NCI-H69 (cell line): Measurements from ENCODE around the gene ANKS6.
A peak's percentile ranks its signal among the peaks of the same experiment; 100 is the strongest.

Experiments
- DNase-seq: peaks from one replicate; lab custom pipeline; 2025; lab: John Stamatoyannopoulos, UW

The ANKS6 gene

DNA sequence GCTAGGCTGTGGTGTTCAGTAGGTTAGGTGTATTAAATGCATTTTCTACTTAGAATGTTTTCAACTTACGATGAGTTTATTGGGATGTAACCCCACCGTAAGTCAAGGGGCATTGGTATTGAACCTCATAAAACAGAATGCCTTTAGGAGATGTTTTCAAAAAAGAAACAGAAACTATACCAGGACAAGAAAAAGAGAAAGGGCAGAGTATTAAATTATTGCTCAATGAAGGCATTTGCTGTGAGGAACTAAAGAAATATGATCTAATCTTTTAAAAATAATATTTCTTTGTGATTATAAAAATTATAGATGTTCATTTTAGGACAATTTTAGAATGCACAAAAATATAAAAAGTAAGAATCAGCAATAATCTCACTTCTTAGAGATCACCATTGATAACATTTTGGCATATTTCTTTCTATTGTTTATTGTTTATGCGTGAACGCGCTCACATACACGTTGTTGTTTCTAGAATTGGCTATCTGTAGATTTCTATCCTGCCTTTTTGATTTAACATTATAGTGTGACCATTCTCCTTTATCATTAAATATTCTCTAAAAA, 19.1 kb upstream of the ANKS6 start:
- no peak for DNase-seq

DNA sequence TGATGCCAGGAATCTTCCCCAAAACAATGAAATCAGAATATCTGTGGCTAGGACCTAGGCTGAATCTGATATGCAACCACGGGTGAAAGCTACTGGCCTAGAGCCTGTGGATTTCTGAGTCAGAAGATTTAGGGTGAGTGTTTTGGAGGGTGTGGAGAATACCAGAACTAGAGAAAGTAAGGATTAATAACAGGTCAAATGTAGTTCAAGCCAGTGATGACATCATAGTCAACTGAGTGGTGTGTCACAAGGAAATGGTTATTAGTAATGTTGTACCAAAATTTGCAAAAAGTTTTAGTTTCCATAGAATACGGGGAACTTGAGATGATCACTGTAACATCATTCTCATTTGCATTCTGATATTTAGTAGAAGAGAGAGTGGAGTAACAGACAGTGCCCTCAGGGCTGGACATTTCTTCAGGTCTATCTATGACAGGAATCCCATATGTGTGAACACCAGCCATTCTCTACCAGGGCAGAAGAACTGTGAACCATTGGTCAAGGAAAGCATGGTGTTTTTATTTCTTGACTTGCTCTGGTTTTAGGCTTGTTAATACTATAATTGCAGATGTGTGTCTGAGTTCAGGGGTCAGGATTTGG, 14.8 kb upstream of the ANKS6 start:
- no peak for DNase-seq

DNA sequence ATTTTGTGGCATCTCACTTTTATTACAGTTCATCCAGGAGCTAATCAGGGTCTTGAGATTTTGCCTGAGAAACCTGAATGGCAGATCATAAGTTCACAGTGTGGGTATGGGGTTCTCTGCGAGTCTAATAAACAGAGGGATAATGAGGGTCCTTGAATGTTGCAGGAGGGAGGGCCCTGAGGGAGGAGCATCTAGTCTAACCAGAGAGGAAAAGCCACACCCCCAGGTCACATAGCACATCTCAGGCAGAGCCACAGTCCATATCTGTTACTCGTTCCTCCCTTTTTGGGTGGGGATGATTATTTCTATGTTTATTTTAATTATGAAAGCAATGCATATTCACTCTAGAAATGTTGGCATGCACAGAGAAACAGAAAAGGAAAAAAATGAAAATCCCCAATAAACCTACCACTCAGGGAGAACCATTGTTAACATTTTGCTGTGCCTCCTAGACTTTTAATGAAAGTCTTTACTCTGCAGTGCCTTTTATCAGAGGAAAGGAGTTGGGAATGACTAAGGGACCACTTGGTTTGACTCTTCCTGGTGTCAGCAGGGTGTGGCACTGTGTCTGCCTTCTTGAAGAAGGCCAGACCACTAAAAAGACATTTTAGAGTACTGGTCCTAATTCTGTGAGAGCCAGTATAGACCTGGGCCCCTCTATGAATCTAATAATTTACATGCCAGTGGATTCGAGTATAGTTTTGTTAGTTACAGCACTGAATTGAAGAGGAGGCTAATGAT, 13.9 kb upstream of the ANKS6 start:
- no peak for DNase-seq

DNA sequence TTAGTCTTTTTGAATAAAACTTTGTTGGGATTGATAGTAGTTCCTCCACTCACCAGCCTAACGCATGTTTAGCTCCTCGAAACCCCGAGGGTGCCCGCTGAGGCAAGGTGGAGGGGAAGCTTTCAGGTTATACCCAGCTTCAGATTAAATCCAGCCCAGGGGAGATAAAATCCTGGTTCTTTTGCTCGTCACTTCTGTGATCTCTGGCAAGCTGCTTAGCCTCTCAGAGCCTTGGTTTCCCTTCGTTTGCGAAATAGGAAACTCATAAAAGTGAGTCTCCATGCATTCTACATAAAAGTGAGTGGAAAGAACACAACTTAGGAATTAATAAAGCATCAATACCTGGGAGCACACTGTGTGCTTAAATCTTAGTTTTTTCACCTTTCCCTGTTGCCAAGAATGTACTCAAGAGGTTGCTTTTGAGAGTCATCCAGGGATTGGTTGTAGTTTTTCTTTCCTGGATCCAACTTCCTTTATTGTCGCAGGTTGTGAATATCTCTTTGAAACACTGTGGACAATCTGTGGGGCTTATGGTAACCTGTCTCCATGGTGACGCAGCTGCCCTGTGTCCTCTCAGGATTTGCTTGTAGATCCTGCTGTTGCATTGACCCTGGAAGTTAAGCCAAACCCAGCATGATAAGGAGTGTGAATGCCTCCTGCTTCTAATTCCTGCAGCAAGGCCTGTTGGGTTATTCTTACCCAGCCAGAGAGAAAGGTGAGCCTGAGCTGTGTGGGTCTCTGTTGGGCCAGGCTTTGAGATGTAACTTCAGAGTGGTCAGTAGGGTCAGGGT, 13.2 kb upstream of the ANKS6 start:
- peak; percentile 37 for DNase-seq

DNA sequence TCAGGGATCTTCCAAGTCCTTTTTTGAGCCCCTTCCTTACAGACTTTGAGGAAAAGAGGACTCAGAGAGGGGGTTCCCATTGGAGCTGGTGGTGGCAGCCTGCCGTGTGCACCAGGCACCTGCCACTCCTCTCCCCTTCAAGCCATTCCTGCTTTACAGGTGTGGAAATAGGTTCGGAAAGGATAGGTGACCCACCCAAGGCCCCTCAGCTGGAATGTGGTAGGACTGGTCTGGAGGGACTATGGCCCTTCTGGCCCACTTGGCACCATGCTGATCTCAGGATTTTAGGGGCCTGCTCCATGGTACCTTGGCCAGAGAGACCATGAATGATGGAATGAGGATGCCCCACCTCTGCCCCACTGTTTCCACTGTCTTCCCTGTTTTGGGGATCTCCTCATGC, 12.5 kb upstream of the ANKS6 start:
- no peak for DNase-seq

DNA sequence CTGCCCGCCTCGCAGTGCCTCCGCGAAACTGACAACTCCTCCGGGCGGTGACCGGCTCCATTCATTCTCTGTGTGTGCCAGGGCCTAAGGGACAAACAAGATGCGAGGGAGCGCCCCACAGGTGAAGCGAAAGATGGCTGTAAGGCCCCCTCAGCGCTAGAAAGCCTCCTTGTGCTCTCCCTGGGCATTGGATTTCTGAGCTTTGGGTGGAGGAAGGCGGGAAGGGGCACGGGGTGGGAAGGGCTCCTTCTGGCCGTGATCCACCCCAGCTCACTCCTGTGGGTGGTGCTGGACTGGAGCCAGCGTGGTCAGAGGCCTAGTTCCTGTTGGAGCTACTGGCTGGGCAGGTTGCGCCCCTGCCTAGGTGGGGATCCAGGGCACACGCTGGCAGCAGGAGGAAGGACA, 12.1 kb upstream of the ANKS6 start:
- peak; percentile 75 for DNase-seq

DNA sequence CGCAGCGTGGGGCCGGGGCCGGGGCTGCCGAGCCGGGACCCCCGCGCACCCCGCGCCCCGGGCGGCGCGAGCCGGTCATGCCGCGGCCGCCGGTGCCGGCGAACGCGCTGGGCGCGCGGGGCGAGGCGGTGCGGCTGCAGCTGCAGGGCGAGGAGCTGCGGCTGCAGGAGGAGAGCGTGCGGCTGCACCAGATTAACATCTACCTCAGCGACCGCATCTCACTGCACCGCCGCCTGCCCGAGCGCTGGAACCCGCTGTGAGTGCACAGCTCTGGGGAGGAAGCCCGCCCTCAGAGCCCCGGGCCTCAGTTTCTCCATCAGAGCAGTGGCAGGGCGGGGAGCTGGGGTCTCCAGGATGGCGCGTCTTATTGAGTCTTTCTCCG, 11.4 kb upstream of the ANKS6 start:
- peak; percentile 67 for DNase-seq

DNA sequence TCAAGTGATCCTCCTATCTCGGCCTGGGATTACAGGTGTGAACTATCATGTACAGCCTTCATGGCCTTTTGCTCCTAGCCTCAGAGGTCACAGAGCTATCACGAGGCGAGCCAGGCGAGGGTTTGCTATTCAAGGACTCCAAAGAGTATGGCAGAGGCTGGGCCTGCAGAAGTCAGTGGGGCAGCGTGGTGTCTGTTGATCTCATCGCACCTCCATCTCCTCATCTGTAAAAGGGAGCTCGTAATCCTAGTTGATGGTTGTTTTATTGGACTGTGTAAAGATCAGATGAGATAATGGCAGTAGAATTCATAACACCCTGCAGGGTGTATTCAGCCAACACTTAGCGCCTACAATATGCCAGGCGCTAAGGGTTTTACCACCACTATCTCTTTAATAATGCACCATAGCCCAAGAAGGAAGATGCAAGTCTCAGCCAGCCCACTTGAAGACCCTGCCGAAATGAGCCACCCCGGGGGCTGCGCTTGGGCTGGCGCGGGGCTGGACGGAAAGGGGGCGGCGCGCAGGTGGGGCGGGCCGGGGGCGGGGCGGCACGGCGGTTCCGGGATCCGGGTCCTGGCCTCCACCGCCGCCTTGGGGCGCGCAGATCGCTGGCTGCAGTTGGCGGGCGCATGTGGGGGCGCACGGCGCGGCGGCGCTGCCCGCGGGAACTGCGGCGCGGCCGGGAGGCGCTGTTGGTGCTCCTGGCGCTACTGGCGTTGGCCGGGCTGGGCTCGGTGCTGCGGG, 10.9 kb upstream of the ANKS6 start, which contains the start of gene GALNT12:
Gene GALNT12, plus strand, starts transcription at position 601 of the 744 bp plus-strand sequence. Its CDS starts 29 bp downstream, at position 630.
- DNase-seq: peak; percentile 74

DNA sequence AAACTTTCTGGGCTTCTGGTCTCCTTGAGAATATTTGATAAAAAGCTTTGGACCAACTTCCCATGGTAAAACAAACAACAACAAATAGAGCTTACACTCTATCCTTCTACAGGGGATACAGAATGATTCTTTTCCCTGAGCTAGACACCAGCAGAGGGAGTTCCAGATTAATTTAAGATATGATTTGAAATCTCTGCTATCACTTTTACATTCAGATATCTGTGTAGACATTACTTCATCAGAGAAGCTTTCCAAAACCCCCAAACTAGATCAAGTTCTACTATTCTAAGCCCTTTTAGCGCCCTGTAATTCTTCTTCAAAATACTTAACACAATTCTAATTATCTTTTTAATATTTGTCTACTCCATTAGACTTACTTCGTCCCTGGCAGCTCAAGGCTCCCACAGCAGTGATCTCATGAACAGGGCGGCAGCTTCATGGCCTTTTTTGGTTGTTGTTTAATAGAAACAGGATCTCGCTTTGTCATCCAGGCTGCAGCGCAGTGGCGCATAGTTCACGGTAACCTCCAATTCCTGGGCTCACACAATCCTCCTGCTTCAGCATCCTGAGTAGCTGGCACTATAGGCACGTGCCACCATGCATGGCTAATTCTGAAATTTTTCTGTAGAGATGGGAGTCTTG, 10.2 kb upstream of the ANKS6 start:
- peak; percentile 44 for DNase-seq

DNA sequence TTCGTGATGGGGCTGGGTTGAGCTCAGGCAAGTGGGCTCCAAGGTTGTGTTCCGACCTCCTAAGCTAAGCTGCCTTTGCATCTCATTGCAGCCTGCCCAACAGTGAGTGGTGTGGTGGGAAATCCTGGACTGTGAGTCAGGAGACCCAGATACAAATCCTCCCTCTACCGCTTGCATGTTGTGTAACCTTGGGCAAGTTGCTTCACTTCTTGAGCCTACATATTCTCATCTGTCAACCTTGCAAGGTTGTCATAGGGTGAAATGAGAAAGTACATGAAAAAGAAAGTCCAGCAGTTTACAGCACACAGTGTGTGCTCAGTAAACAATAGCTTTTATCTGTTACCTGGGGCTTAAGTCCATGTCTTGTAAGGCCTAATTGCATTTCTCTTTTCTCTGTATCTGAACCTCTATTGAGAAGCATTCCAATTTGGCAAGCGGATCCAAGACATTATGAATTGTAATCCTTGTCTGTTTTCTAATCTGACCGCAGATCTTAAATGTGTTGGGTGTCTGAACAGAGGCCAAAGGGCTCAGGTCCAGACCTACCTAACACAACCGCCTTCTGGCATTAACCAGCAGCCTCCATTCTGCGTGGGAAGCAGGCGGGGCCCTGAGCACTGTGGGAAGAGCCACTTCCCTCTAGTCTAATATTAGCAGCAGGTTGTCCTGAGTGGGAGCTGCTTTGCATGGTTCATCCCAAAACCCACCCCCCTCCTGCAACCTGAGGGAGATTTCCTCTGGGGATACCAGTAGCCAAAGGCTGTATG, 9.3 kb upstream of the ANKS6 start:
- DNase-seq: no peak

DNA sequence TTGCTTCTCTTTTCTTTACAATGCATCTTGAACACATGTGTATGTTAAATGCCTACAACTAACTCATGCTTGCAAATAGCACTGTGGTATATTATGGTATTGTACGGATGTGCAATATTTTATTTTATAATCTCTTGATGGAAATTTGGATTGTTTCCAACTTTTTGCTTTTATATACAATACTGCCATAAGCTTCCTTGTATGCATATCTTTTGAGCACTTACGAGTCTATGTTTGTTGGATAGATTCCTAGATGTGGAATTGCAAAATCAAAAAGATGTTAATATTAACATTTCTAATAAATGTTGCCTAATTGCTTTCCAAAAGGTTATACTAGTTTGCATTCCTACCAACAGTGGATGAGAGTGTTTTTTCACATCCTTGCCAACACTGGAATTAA, 7.7 kb upstream of the ANKS6 start:
- peak; percentile 38 for DNase-seq

DNA sequence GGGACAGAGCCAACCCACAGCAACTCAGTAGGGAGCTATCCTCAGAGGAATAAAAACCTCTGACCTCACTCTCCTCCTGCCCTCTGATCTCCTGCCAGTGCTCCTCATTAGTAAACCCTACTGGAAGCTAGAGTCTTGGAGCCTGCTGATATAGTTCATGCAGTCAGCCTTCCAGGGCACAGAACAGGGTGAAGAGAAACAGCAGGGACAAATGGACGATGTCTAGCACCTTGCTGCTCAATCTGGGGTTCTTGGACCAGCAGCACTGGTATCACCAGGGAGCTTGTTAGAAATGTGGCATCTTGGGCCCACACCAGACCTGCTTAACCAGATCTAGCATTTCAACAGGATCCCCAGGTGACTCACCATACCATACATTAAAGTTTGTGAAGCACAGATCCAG, 5.6 kb upstream of the ANKS6 start:
- DNase-seq: peak; percentile 47

DNA sequence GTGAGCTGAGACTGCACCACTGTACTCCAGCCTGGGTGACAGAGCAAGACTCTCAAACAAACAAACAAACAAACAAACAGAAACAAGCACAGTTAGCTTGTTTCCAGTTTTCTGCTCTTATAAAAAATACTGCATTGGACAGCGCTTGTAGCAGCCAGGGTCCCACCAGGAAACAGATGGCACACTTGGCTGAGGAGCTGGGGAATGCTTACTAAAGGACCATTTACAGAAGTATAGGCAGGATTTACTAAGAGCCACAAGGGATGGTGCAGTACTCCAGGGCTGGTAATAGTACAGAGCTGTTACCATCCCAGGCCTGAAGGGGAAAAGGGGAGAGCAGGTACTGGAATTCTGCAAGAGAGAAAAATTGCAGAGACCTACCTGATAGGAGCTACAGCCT, 5.2 kb upstream of the ANKS6 start:
- peak; percentile 47 for DNase-seq

DNA sequence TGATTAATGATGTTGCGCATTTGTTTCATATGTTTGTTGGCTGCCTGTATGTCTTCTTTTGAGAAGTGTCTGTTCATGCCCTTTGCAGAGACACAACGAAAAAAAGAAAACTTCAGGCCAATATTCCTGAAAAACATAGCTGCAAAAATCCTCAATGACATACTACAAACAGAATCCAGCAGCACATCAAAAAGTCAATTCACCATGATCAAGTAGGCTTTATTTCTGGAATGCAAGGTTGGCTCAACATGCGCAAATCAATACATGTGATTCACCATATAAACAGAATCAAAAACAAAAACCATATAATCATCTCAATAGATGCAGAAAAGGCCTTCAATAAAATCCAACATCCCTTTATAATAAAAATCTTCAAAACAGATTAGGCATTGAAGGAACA, 1.9 kb upstream of the ANKS6 start:
- DNase-seq: no peak

DNA sequence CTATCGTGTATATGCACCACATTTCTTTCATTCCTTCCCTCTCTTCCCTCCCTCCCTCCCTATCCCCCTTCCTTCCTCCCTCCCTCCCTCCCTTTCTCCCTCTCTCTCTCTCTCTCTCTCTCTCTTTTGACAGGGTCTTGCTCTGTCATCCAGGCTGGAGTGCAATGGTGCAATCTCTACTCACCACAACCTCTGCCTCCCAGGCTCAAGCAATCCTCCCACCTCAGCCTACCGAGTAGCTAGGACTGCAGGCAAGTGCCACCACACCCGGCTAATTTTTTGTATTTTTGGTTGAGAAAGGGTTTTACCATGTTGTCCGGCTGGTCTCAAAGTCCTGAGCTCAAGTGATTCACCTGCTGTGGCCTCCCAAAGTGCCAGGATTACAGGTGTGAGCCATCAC, 1.1 kb upstream of the ANKS6 start:
- DNase-seq: no peak

DNA sequence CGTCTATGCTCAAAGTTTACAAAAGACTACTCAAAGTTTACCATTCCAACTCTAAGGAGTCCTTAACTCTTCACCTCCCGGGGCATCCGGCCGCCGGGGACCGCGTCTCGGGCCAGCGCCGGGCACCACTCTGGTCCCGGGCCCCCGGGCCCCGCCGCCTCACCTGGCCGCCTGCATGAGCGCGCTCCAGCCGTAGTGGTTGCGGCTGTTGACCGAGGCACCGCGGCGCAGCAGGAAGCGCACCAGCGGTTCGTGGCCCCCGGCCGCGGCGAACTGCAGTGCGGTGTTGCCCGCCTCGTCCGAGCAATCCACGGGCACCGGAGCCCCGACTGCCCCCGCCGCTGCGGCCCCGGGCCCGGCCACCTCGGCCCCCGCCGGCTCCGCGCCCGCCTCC, 388 bp downstream of the ANKS6 start:
- peak; percentile 76 for DNase-seq

DNA sequence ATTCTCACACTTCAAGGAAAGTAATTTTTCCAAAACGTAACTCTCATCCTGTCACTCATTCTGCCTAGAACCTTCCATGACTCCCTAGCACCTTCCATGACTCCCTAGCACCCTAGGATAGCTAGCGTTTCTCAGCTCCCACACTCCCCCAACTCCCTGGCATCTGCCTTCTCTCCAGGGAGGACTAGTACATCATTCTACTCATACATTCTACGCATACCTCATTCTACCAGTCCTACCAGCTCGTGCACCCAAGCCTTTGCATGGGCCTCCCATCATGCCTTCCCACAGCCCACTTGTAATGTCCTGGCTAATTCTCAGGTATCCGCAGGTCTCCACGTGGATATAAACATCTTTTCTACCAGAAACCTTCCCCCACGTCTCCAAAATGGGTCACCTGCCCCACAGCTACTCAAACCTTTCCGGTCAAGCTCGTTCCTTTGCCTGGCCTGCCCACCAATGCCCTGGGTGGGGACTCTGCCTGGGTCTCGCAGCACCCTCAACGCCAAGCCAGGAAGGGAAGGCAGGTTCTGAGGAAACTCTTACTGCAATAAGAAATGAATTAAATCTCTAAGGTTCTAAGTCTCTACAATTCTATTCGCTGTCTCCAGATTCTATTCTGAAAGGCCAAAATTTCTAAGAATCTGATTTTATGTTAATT, 930 bp downstream of the ANKS6 start:
- DNase-seq: no peak

DNA sequence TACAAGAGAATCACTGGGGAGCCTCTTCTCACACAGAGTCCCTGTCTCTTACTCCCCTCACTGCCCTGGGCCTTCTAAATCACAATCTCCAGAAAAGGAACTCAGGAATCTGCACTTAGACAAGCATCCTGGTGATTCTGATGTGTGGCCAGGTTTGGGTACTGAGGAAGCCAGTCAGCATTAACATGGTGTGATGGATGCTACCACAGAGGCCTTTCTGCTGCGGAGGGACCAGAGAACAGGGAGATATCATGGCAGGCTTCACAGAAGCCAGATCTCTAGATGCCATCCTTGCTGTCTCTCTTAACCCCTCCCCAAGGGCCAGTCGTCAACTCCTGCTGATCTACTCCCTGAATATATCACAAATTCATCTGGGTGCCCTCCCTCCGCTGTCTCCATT, 1.6 kb downstream of the ANKS6 start:
- no peak for DNase-seq

DNA sequence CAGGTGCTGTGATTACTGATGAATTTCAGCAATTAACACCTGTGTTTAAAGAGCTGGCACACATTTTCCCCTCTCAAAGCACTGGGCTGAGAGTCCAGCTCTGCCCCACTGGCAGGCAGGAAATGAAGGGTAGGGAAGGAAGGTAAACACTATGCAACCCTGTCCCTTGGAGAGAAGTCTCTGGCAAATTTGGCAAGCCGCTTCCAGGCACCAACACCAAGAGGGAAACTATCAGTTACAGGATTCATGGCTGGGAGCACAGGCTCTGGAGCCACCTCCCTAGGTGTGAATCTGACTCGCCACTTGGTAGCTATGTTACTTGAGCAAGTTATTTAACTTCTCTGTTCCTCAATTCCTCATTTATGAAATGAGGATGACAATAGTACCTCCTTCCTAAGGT, 3.3 kb downstream of the ANKS6 start:
- DNase-seq: peak; percentile 84
